GM10266 (cell line): ENCODE measurements around the gene TGFBI.

ENCODE experiments used
- DNase-seq: peaks from one replicate; pipeline ENCODE4 v3.0.0; 2012; ENCODE audit errors: extremely low spot score
- CTCF ChIP-seq: IDR thresholded peaks from 2 replicates; pipeline ENCODE4 v1.5.1; 2012; ENCODE audit warnings: mild to moderate bottlenecking, low read depth; ENCODE audit not compliant: control insufficient read depth, insufficient read depth; ENCODE audit errors: missing control alignments

TGFBI gene

GRCh38 chr5:136094189-136094912 is 65.6 kb downstream of the TGFBI start:
- TF ChIP-seq CTCF, result no peak

GRCh38 chr5:136094913-136095641 is 66.3 kb downstream of the TGFBI start:
- TF ChIP-seq CTCF, result no peak
- DNase-seq, result no peak

More at GRCh38 chr5:136094189-136094912, 65.6 kb downstream of the TGFBI start:
- no peak for DNase-seq

GRCh38 chr5:136098176-136098575 is 69.4 kb downstream of the TGFBI start:
- no peak for DNase-seq
- TF ChIP-seq CTCF, result no peak

- no peak for TF ChIP-seq CTCF
- no peak for DNase-seq
Observed at GRCh38 chr5:136099870-136100269, 71.1 kb downstream of the TGFBI start.

- no peak for DNase-seq
- TF ChIP-seq CTCF, result no peak
Observed at GRCh38 chr5:136101884-136102283, 73.1 kb downstream of the TGFBI start.

GRCh38 chr5:136103118-136103517 is 74.3 kb downstream of the TGFBI start:
- no peak for TF ChIP-seq CTCF
- no peak for DNase-seq
